Stimulated activated CD8-positive, alpha-beta memory T cell treated with anti-CD3 and anti-CD28 coated beads, Interleukin-4, amount 100 ng/mL, for 24 hours (primary cell): ENCODE data around the gene FATE1.

Experiments used
- DNase-seq: peaks from one replicate; pipeline ENCODE4 v3.0.0-alpha.2; 2020; ENCODE audit warnings: low read depth

The FATE1 gene

GRCh38 chrX:151743651-151744470, 28.0 kb downstream of the FATE1 start:
- no peak for DNase-seq

- DNase-seq: no peak
These were observed 29.8 kb downstream of the FATE1 start for GRCh38 chrX:151745651-151746050.

- DNase-seq: no peak
These were observed 30.7 kb downstream of the FATE1 start for GRCh38 chrX:151746502-151746901.

GRCh38 chrX:151750511-151750910, 34.7 kb downstream of the FATE1 start:
- DNase-seq: no peak

- no peak for DNase-seq
These were observed 37.0 kb downstream of the FATE1 start for GRCh38 chrX:151752847-151753246.

- no peak for DNase-seq
These were observed 37.6 kb downstream of the FATE1 start for GRCh38 chrX:151753313-151754046.

GRCh38 chrX:151754047-151754429, 38.2 kb downstream of the FATE1 start:
- DNase-seq: no peak

- DNase-seq: no peak
These were observed 38.9 kb downstream of the FATE1 start for GRCh38 chrX:151754641-151755215.

- DNase-seq: no peak
These were observed 43.3 kb downstream of the FATE1 start for GRCh38 chrX:151759041-151759708.

- DNase-seq: no peak
These were observed 47.0 kb downstream of the FATE1 start for GRCh38 chrX:151762802-151763201.

GRCh38 chrX:151763711-151764110, 47.9 kb downstream of the FATE1 start:
- no peak for DNase-seq

- DNase-seq: no peak
These were observed 49.2 kb downstream of the FATE1 start for GRCh38 chrX:151765026-151765425.

GRCh38 chrX:151771726-151772125, 55.9 kb downstream of the FATE1 start:
- DNase-seq: no peak
